GM23338 (cell line): ENCODE results near the gene DPYD.

ENCODE experiments used
- CREB1 ChIP-seq: fragments of 250-450 bp; sonication (Bioruptor Pico); IDR thresholded peaks from 2 replicates; pipeline ENCODE4 v1.5.0; 2020; ENCODE audit warnings: low read depth, mild to moderate bottlenecking, moderate library complexity
- CTCF ChIP-seq, 2 experiments: fragments of 200-600 bp in 1 of 2; sonication (generic) in 1 of 2; conservative IDR thresholded peaks; 2 replicates each; pipeline versions ENCODE4 v1.5.1 to v1.6.1; 2016 to 2017; ENCODE audit warnings: antibody characterized with exemption in 2 of 2, low read depth in 2 of 2, mild to moderate bottlenecking in 2 of 2, moderate library complexity in 1 of 2
- EZH2phosphoT487 ChIP-seq: fragments of 200-600 bp; sonication (generic); IDR thresholded peaks from one replicate; pipeline ENCODE4 v1.8.1; 2018; ENCODE audit warnings: antibody characterized with exemption; ENCODE audit not compliant: unreplicated experiment
- NANOG ChIP-seq: IDR thresholded peaks from 2 replicates; pipeline ENCODE4 v1.6.1; 2016; ENCODE audit warnings: antibody characterized with exemption, borderline replicate concordance
- POLR2AphosphoS5 ChIP-seq: IDR thresholded peaks from 2 replicates; pipeline ENCODE4 v1.6.1; 2016; ENCODE audit warnings: antibody characterized with exemption, low read depth

- TF ChIP-seq CTCF (conservative IDR thresholded peaks at IDR 0.05; ENCODE audit: low read depth in 2 of 2) = no peak
- no peak for TF ChIP-seq NANOG
- TF ChIP-seq CREB1 = no peak
- TF ChIP-seq POLR2AphosphoS5 = no peak
- no peak for TF ChIP-seq EZH2phosphoT487
These were observed 658.0 kb downstream of the DPYD start for GRCh38 chr1:97262842-97263241.
